Transverse colon (tissue), 4 donors: ENCODE results near the gene FAM13A. TPM values are rescaled to one million over a fixed set of nuclear protein-coding genes. Genes with fewer than 3 reads are reported as not detected.

ENCODE experiments used
- DNase-seq: peaks from one replicate; pipeline ENCODE4 v3.0.0-alpha.2; 2019
- H3K27ac ChIP-seq, 4 donors: fragments of 200-600 bp; sonication (generic); 2 replicates each; pipeline ENCODE4 v1.5.1; 2016 to 2018; ENCODE audit warnings: inconsistent platforms in 4 of 4
- H3K27me3 ChIP-seq: fragments of 200-600 bp; sonication (generic); 2 replicates; pipeline ENCODE4 v1.5.1; 2017; ENCODE audit warnings: inconsistent platforms
- H3K36me3 ChIP-seq, 4 donors: fragments of 200-600 bp; sonication (generic); 2 replicates each; pipeline ENCODE4 v1.5.1; 2017 to 2019; ENCODE audit warnings: inconsistent platforms in 4 of 4
- H3K4me1 ChIP-seq, 4 donors: fragments of 200-600 bp; sonication (generic); 2 replicates each; pipeline ENCODE4 v1.5.1; 2017 to 2020; ENCODE audit warnings: inconsistent platforms in 4 of 4
- H3K4me3 ChIP-seq, 4 donors: fragments of 200-600 bp; sonication (generic); 1 replicate in 1 of 4; 2 replicates in 3 of 4; pipeline versions ENCODE4 v1.5.1 to v1.6.1; 2017 to 2019; ENCODE audit warnings: inconsistent platforms in 4 of 4
- H3K9me3 ChIP-seq, 2 donors: fragments of 200-600 bp; sonication (generic); 2 replicates each; pipeline ENCODE4 v1.5.1; 2017 to 2019; ENCODE audit warnings: inconsistent platforms in 2 of 2
- CTCF ChIP-seq, 5 experiments: fragments of 200-600 bp in 3 of 5; fragments of 450-650 bp in 2 of 5; sonication (generic) in 3 of 5; IDR thresholded peaks; 1 replicate in 2 of 5; 2 replicates in 3 of 5; pipeline ENCODE4 v1.5.1; 2016 to 2017; ENCODE audit warnings: antibody characterized with exemption in 5 of 5, inconsistent platforms in 3 of 5, mild to moderate bottlenecking in 2 of 5, moderate library complexity in 1 of 5
- EP300 ChIP-seq: sonication (generic); formaldehyde crosslinking; IDR thresholded peaks from one replicate; pipeline ENCODE4 v1.6.1; 2017; ENCODE audit warnings: antibody characterized with exemption, low read depth
- POLR2A ChIP-seq: fragments of 450-650 bp; IDR thresholded peaks from one replicate; pipeline ENCODE4 v1.6.1; 2016; ENCODE audit warnings: antibody characterized with exemption, mild to moderate bottlenecking, moderate library complexity
- POLR2AphosphoS5 ChIP-seq, 3 donors: sonication (generic); formaldehyde crosslinking; IDR thresholded peaks; one replicate each; pipeline ENCODE4 v1.6.1; 2016; ENCODE audit warnings: antibody characterized with exemption in 3 of 3
- WGBS, 2 donors: methylation state at CpG; one replicate each; pipeline ENCODE4 v1.1.5; 2018; ENCODE audit warnings: low coverage in 1 of 2; 5-methylcytosine and 5-hydroxymethylcytosine counted together
- in situ Hi-C, 4 donors: fragments of 200-750 bp; cut with MboI; loops; one replicate each; pipeline versions ENCODE4 v1.15.0 to v1.15.1; 2017; ENCODE audit warnings: low sequenced_read_pairs in 3 of 4, low pct_ligation_motif_present in 1 of 4, low pct_unique_long_range_greater_than_20kb in 1 of 4
- intact Hi-C: fragments of 100-400 bp; cut with DNase I; formaldehyde crosslinking; loops from one replicate; pipeline ENCODE4 v1.15.1; 2023; ENCODE audit warnings: low total_unique reads
- total RNA-seq, 4 donors: library from RNA; depleted of rRNA; stranded (reverse); fragments of >200 nt; gene quantifications; one replicate each; pipeline ENCODE4 v1.1.0, GENCODE V29; 2016

Gene FAM13A
- total RNA-seq, 4 donors from 2014 or later: 57.6 to 88.6 (median 67.6) TPM

GRCh38 chr4:88812420-88812819, 244.6 kb downstream of the FAM13A start:
- no peak for DNase-seq
- Histone ChIP-seq H3K4me3 (no peak overlapping the region), H3K27ac (no peak overlapping the region), H3K27me3 (no peaks in the 10 kb centered on the region), H3K9me3 (no peaks in the 10 kb centered on the region), H3K36me3 (no peaks in the 10 kb centered on the region), H3K4me1 (peaks cover 6 to 58% (median 18%) of the 10 kb centered on the region in 4 donors)
- 73 to 75% methylated on average over 1 of the region's 1 CpG for WGBS, 2 donors
- TF ChIP-seq POLR2A (no peak), POLR2AphosphoS5 (IDR thresholded peaks at IDR 0.05) (no peak), EP300 (no peak), CTCF (IDR thresholded peaks at IDR 0.05) (no peak)
- in situ Hi-C loops: loop anchor here in 3 of 4 donors (10.0 to 25.0 kb wide), 3 partner anchors 200 to 275 kb away; no protein-coding TSS in a partner anchor
- intact Hi-C loops: loop anchor here (10.0 kb wide), 1 partner anchor 212 kb away; no protein-coding TSS in a partner anchor

- TF ChIP-seq POLR2A (no peak), POLR2AphosphoS5 (IDR thresholded peaks at IDR 0.05) (no peak), EP300 (no peak)
- in situ Hi-C loops: loop anchor here in 3 of 4 donors (10.0 to 25.0 kb wide), 3 partner anchors 200 to 275 kb away; no protein-coding TSS in a partner anchor
- H3K27ac ChIP-seq: no peak overlapping the region
These were observed 245.1 kb downstream of the FAM13A start for GRCh38 chr4:88811904-88812303.

GRCh38 chr4:88810325-88810724, 246.7 kb downstream of the FAM13A start:
- intact Hi-C loops (loop anchor here (10.0 kb wide), 1 partner anchor 214 kb away; no protein-coding TSS in a partner anchor), in situ Hi-C loops (loop anchor here in 3 of 4 donors (10.0 to 25.0 kb wide), 3 partner anchors 202 to 273 kb away; no protein-coding TSS in a partner anchor)
- Histone ChIP-seq H3K4me3 (no peak overlapping the region), H3K36me3 (no peaks in the 10 kb centered on the region), H3K27ac (peak overlapping the region in 1 of 4 donors; percentile 37), H3K4me1 (peaks cover 6 to 64% (median 26%) of the 10 kb centered on the region in 4 donors), H3K9me3 (no peaks in the 10 kb centered on the region), H3K27me3 (no peaks in the 10 kb centered on the region)
- 74 to 80% methylated on average over 1 of the region's 1 CpG for WGBS, 2 donors
- DNase-seq: no peak
- no peak for TF ChIP-seq CTCF (IDR thresholded peaks at IDR 0.05)
- no peak for TF ChIP-seq EP300
- TF ChIP-seq POLR2AphosphoS5 (IDR thresholded peaks at IDR 0.05): no peak
- no peak for TF ChIP-seq POLR2A

More at GRCh38 chr4:88811904-88812303, 245.1 kb downstream of the FAM13A start:
- no peaks in the 10 kb centered on the region for H3K9me3 ChIP-seq
- H3K36me3 ChIP-seq: no peaks in the 10 kb centered on the region
- H3K4me1 ChIP-seq: peaks cover 6 to 60% (median 17%) of the 10 kb centered on the region in 4 donors
- H3K4me3 ChIP-seq: no peak overlapping the region
- intact Hi-C loops: loop anchor here (10.0 kb wide), 1 partner anchor 213 kb away; no protein-coding TSS in a partner anchor
- H3K27me3 ChIP-seq: no peaks in the 10 kb centered on the region
- WGBS, 2 donors: 86 to 100% methylated on average over 1 of the region's 1 CpG
- DNase-seq: no peak

GRCh38 chr4:88809576-88810219, 247.3 kb downstream of the FAM13A start:
- no peaks in the 10 kb centered on the region for H3K36me3 ChIP-seq
- no peak overlapping the region for H3K4me3 ChIP-seq
- DNase-seq: no peak
- TF ChIP-seq POLR2AphosphoS5 (IDR thresholded peaks at IDR 0.05) (no peak), CTCF (IDR thresholded peaks at IDR 0.05) (no peak), EP300 (no peak), POLR2A (no peak)
- peaks cover 6 to 70% (median 29%) of the 10 kb centered on the region in 4 donors for H3K4me1 ChIP-seq
- WGBS, 2 donors: 18 to 37% methylated on average over 5 of the region's 5 CpGs
- intact Hi-C loops: loop anchor here (10.0 kb wide), 1 partner anchor 215 kb away; no protein-coding TSS in a partner anchor
- no peaks in the 10 kb centered on the region for H3K9me3 ChIP-seq
- H3K27ac ChIP-seq: peak overlapping the region; percentile 10 to 41 (median 24)
- in situ Hi-C loops: loop anchor here in 3 of 4 donors (10.0 to 25.0 kb wide), 3 partner anchors 203 to 272 kb away; no protein-coding TSS in a partner anchor
- no peaks in the 10 kb centered on the region for H3K27me3 ChIP-seq
